Measurements from ENCODE around the gene SNF8.
A peak's percentile ranks its signal among the peaks of the same experiment; 100 is the strongest.

The SNF8 gene

DNA sequence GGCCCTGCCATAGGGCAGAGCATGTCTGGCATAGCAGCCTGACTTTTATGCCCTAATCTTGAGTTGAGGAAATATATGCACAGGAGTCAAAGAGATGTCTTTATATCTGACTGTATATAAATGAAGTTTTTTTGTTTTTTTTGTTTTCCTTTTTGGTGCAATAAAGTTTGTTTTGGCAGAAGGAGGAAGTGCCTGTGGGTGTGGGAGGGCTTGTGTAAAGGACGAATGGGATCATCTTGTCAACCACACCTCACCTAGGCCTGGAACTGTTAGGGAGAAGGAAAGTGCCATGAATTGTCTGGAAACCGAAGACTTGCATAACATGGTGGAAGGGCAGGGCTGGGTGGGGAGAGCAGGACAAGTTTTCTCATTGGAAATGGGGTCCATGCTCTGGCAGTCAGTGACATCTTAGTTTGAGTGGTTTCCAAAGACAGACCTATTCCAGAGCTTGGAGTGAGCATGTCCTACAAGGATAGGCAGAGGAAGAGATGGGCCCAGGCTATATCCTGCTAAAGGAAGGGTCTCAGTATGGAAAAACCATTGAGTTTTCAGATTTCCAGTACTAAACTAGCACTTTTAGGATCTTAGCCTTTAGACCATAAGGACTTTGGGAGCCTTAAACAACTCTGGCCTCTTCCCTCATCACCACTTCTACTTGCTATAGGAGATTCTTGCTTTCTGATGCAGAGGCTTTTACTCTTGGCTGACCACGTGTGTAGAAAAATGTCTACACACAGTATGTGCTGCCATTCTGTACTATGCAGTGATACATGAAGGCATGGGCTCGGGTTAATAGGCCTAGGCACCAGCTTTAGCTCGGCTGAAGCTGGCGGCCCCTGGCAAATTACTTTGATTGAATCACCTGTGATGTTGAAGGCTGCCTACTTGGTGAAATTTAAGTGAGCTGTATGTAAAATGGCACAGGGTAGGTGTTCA, 15.5 kb downstream of the SNF8 start:
- DNase-seq = no peak

DNA sequence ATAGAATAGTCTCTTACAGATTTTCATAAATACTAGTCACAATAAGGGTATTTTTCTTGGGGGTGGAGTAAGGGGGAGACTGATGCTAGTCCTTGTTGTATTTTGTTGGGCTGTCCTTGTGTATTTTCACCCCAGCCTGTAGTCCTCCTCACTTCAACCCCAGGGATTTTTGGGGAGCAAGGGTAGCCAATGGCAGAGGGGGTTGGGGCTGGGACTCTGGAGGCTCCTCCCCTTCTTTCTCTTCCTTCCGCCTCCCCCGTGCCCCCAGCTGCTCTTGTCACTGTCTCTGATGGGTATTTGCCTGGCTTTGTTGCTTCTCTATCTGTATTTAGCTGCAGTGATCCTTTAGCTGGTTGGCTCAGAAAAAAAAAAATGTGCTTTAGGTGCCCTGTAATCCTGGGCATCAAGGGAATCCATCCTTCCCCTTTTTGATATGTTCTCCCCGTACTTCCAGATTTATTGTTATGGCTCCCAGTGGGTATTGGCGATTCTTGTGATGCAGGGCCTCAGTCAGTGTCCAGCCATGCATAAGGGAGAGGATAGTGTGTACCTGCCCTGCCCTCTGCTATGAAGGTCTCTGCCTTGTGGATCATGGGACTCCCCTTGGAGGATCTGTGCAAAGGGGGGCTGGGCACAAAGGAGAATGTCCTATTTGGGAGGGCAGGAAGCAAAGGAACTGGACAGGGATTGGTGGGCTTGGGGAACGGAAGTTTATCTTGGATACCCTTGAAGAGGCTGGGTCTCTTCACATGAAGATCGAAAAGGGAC, 16.5 kb downstream of the SNF8 start:
- DNase-seq = no peak

DNA sequence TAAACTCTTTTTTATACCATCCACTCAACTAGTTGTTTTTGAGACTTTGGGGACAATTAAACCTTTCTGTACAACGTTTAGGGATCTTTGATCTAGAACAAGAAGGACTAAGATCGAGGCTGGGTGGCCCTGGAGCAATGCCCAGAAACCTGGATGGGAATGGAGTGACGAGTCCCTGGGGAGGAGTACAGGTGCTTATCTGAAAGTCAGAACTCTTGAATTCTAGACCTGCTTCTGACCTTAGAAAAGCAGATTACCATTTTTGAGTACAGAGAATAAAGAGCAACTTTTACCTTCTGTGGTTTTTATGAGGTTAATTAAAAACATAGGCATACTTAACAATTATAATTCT, 18.7 kb downstream of the SNF8 start:
- DNase-seq = no peak

DNA sequence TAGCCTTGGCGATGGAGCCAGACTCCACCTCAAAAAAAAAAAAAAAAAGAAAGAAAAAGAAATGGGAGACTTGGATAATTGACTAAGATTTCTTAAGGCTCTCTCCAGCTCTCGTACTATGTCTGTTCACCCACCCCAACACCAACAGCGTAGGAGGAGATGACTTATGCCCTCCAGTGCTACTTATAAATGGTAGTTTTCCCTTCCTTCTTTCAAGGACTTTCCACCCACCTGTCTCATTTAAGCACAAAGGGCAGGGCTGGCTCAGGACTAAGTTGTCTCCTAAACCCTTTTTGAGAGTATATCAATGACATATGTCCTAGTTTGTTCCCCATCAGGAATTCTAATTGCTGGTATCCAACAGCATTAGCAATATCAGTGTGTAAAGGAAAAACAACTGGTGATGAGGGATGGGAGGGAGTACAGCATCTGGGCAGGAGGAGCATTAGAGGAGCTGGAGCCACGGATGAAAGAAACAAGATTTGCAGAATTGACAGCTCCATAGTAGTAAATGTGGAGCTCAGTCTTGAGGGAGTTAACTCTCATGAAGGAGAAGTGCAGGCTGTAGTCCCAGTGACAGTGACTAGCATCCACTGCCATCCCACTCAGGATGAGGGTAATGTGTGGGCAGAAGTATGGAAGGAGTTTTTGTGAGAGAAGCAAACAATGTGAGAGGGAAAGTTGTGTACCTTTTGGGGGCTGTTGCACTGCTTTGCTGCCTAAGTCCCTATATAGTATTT, 19.2 kb downstream of the SNF8 start:
- DNase-seq = no peak

DNA sequence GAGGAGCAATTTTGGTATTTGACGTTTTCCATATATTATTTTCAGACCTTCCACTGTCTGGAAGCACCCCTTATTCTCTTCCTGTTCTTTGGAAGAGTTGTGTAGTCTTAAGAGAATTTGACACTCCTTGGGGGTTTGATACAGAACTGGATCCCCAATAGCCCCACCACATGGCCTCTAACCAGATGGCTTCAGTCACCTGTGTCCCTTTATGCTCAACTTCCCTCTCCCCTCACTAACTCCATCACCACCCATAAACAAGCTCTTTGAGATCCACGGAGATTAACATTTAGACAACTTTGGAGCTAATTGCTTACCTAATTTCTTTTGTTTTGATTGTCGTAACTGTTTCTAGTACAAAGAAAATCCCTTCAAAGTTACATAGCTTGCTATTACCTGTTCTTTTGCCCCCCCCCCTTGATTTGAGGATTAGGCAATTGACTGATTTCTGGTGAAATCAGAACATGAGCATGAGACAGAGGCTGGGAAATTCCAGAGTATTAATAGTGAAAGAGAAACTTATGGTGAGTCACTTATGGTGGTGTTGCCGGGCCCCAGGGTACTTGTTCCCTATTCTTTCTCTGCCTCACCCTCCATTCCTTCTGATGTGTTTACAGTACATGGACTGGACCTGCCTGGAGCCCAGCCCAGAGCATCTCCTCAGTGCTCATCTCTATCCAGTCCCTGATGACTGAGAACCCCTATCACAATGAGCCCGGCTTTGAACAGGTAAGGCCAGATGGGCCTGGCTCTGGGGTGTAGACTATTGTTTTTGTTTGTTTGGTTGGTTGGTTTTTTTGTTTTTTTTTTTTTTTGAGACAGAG, 29.0 kb downstream of the SNF8 start:
- DNase-seq = peak; percentile 8

DNA sequence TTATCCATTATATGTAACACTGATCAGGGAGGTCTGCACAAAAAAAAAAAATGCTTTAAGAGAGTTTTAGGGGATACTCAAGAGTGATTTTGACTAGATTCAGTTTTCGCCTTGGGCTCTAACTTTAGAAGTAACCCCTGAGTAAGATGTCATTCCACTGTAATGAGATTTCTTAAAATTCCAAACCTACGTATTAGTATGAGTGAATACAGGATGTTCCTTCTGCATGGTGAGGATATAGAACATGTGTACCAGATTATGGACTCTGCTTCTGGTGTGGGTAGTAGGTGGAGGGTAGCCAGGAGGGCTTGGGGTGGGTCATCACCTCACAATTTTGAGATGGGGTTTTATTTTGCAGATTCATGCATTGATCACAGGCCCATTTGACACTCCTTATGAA, 32.2 kb downstream of the SNF8 start:
- DNase-seq = no peak

DNA sequence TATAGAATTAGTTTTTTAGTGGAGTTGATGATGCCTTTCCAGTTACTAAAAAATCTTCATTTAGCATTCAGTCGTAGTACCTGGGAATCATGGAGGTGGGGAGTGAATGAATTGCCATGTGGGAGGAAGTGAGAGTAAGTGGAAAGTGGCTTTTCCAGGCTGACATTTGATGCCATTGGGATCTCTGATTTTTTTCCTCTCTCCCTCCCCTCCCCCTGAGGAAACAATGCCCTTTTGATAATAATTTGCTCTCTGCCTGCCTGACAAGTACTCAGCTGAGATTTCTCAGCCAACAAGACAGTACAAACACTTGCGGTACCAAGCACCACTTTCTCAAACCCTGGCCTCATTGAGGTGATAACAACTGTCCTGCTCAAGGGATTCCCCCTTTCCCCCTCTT, 34.3 kb downstream of the SNF8 start:
- no peak for DNase-seq

DNA sequence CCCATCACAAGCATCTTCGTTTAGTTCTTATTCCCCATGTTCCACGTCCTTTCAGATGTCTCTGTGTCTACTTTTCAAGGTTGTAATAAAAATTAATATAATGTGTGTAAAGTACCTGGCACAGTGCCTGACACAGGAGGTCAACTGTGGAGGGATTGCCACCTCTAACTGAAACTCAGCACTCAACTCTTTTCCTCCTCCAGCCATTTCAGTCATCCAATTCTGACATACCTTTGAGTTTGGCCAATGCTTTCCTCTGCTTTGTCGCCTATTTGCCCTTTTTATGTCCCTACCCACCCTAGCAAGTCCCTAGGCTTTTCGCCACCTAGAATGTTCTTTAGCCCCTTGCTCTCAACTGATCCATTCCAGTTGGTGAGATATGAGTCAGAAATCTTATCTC, 34.9 kb downstream of the SNF8 start:
- DNase-seq = no peak

DNA sequence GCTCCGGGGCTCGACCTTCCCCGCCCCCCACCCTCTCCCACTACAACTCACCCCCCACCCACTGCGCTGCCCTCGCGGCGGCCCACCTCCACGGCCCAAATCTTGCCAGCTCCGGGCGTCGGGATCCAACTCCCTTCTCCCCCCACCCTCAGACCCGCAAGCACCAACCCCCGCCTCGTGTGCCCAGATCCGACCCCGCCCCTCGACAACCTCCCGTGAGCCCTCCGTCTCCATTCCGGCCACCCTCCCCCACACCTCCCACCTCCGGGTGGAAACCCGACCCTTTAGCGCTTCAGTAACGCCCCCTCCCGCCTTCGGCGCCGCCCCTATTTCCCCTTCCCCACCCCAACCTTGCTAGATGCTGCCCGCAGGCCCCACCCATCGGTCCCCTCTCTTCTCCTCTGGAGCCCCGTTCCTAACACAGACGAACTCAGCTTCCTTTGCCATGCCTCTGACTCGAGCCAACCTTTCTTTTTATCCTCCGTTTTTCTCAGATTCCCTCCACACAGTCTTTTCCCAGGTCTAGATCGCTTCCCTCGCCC, 35.7 kb downstream of the SNF8 start:
- DNase-seq = peak; percentile 76

DNA sequence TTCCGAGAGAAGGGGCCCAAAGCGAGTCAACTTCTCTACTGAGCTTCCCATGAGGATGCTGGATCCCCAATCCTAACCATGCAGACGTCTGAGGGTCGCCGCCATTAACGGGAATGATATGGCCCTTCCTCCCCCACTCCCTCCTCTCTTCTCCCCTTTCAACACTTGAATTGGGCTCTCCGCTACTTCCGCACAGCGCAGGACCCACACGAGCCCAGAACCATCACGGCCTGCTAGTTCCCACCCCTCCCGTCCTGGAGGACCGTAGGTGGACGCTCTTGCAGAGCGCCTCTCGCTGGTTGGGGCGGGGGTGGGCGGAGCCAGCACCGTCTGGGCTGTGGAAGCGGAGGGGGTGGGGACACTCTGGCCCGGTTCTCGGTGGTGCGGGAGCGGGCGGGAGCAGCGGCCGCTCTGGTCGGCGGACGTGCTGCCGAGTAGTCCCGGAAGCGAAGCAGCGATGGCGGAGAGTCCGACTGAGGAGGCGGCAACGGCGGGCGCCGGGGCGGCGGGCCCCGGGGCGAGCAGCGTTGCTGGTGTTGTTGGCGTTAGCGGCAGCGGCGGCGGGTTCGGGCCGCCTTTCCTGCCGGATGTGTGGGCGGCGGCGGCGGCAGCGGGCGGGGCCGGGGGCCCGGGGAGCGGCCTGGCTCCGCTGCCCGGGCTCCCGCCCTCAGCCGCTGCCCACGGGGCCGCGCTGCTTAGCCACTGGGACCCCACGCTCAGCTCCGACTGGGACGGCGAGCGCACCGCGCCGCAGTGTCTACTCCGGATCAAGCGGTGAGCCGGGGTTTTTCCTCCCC, 36.4 kb downstream of the SNF8 start, which contains the start of gene UBE2Z:
Gene UBE2Z (plus strand): TSS at position 361 of the 797 bp plus-strand sequence. CDS start 97 bp downstream, at position 458.
- DNase-seq = peak; percentile 80

DNA sequence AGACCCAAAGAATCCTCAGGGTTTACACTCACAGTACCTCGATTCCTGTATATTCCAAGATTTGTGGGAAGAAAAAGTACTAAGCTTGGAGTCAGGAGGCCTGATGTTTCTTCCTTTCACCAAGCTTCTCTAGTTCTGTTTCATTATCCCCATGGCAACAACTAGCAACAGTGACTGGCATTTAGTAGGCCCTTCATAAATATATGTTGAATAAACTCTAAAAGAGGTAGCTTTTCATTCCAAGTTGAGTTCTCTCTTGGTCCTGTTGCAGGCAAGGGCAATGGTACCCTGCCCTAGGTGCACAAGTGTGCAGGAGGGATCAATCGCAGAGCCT, 37.0 kb downstream of the SNF8 start:
- DNase-seq = no peak

DNA sequence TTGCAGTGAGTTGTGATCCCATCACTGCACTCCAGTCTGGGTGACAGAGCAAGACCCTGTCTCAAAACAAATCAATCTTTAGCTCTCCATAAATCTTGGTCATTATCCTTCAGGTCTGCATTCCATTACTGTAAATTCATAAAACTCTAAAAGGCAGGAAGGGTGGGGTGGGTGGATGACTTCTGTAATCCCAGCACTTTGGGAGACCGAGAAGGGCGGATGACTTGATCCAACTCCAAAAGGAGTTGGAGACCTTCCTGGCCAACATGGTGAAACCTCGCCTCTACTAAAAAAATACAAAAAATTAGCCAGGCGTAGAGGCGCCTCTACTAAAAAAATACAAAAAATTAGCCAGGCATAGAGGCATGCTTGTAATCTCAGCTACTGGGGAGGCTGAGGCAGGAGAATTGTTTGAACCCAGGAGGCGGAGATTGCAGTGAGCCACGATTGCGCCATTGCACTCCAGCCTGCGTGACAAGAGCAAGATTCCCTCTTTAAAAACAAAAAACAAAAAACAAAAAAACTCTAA, 38.6 kb downstream of the SNF8 start:
- no peak for DNase-seq

DNA sequence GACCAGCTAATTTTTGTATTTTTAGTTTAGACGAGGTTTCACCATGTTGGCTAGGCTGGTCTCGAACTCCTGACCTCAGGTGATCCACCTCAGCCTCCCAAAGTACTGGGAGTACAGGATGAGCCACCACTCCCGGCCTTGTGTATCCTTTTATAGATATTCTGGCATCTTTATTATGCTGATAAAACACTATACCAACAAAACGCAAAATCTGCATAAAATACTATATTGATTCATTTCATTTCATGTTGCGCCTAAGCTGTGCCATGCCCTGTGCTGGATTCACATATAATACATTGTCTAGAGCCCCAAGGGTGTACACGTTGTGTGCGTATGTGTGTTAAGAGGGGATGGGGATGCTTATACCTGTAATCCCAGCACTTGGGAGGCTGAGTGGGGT, 40.2 kb downstream of the SNF8 start:
- no peak for DNase-seq

DNA sequence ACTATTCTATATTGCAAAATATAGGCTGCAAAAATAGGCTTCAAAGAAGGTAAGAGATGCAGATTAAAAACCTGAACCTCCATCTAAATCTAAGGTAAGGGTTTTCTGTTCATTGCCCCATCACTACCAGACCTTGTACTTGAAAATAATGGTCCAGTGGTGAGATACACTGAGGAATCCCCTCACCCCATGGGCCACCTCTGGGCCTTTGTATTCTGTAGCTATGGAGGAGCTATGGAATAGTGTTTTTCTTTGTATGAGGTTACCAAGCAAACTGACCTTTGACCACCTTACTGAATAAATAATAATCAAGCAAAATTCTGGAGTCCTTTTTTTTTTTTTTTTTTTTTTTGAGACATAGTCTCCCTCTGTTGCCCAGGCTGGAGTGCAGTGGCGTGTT, 41.2 kb downstream of the SNF8 start:
- DNase-seq = no peak

DNA sequence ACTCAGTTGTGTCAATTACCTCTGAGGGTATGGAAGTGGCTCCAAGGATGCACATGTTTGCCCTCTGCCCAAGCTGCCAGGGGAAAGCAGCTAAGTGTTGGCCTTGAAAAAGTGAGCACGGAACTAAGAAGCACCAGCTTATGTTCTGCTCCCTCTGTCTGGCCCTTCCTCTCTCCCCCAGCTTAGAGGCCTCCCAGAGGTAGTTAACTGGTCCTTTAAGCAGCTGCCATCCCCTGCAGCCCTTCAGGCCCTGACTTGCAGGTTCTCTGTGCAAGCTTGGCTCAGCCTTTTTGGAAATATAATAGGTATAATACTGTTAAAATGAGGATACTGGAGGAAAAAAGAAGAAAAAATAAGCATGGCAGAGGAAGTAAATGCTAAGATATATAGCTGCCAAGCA, 43.4 kb downstream of the SNF8 start:
- no peak for DNase-seq

DNA sequence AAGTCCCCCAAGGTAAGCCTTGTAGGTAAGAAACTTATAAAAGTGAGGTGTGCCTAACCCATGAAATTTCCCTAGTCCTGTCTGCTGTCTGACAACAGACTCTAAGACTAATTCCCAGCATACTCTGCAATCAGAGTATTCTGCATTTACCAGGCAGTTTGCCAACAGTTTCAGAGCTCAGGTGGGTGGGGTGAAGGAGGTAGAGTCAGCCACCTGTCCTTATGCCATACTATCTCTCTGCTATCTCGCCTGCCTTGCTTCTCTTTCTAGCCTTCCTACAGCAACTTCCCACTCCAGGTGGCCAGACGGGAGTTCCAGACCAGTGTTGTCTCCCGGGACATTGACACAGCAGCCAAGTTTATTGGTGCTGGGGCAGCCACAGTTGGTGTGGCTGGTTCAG, 49.8 kb downstream of the SNF8 start:
- no peak for DNase-seq

DNA sequence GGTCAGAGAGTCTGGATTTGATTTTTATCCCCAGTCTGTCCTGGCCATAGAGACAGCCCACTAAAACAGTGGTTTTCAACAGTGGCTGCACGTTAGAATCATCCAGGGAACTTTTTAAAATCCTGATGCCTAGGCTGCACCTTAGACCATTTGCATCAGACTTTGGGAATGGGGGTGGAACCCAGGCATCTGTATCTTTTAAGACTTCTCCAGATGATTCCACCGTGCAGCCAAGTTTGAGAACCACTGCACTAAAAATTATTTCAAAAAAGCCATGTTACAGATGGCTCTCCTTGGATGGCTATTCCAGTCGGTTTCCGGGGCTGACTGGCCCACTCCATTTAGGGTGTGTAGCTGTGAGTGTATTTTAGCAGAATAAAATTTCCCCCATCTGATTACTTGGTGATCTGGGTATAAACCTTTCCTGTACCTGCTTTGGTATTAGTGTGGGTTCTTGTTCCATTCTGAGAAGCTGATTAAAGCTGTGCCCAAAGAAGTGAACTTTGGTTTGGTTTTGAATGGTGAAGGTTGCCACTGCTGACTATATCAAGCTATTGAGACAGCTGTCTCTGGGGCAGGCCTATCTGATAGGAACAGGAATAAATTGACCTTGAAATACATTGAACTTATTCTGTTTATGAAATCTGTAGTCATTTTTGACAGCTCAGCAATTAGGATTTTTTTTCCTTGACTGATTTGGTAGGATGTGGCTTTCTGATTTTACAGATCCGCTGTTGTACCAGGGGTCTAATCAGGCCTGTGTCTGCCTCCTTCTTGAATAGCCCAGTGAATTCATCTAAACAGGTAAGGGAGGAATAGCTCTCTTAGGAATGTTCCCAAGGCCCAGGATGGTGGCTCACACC, 50.8 kb downstream of the SNF8 start:
- no peak for DNase-seq

DNA sequence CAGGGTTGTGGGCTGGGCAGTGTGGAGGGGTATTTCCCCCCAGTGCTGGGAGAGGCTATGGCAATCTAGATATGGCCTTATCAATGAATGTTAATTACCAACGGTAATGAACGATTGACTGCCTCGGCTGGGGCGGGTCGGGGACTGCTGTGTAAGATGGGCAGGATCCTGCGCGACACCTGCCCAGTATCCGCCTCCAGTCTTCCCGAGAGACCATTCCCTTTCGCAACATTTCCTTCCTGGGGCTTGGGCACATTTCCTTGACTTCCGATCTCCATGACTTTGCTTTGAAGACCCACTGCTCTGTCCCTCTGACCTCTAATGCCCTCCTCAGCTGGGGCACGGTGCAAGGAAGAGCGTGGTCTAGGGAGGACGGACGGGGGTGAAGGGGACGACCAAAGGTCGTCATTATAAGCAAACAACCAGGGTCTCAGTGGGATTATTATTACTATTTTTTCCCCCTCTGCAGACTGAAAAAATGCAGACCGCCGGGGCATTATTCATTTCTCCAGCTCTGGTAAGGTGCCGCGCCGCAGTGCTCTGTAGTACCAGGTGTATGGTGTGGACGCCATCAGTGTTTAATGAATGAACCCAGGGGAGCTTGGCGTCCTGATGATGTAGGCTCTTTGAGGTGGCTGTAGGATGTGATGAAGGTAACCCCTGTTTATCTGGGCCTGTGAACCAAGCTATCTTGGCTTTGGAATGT, 51.5 kb downstream of the SNF8 start:
- no peak for DNase-seq

DNA sequence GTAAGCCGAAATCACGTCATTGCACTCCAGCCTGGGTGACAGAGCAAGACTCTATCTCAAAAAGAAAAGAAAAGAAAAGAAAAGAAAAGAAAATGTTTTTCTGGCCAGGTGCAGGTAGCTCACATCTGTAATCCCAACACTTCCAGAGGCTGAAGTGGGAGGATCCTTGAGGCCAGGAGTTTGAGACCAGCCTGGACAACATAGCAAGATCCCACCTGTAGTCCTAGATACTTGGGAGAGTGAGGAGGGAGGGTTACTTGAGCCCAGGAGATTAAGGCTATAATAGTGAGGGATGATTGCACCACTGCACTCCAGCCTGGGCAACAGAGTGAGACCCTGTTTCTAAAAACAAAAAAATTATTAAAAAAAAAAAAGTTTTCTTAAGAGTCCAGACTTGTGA, 54.6 kb downstream of the SNF8 start:
- no peak for DNase-seq

DNA sequence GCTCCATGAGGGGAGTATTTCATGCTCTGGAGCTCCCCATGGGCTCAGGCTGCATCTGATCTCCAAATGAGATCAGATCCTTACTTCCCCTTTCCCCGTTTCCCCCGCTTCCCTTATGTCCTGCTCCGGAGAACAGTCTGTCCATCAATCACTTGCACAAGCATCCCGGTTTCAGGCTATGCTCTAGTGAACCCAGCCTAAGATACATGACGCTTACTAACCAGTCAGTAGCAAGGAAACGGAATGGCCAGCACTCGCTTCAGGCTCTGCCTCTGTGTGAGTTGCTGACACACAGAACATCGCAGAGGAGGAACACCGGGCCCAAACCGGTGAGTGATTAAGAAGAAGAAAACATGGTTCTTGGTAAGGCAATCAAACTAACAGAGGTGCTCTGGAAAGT, 61.5 kb downstream of the SNF8 start:
- no peak for DNase-seq
